NB4 (cell line): ENCODE data around the gene KSR2.

Experiments
- DNase-seq: peaks from one replicate; pipeline ENCODE4 v3.0.0; 2010; ENCODE audit warnings: low read depth
- H3K4me3 ChIP-seq: one replicate; pipeline ENCODE4 v1.5.1; 2011; ENCODE audit warnings: mild to moderate bottlenecking, low read depth, low read length, moderate library complexity
- CTCF ChIP-seq: IDR thresholded peaks from one replicate; pipeline ENCODE4 v1.5.1; 2012; ENCODE audit warnings: low read depth, low read length
- MAX ChIP-seq: IDR thresholded peaks from 2 replicates; pipeline ENCODE4 v1.6.1; 2011; ENCODE audit warnings: low read depth, low read length
- MYC ChIP-seq: IDR thresholded peaks from 2 replicates; pipeline ENCODE4 v1.6.1; 2011; ENCODE audit warnings: low read depth, low read length
- POLR2A ChIP-seq: IDR thresholded peaks from 2 replicates; pipeline ENCODE4 v1.6.1; 2011; ENCODE audit warnings: mild to moderate bottlenecking; ENCODE audit not compliant: insufficient read length; ENCODE audit errors: extremely low read depth

The KSR2 gene

GRCh38 chr12:117409286-117409685, 559.5 kb downstream of the KSR2 start:
- TF ChIP-seq MYC (no peak), MAX (no peak), CTCF (no peak), POLR2A (no peak)
- no peak for DNase-seq
- no peak overlapping the region for H3K4me3 ChIP-seq

DNA sequence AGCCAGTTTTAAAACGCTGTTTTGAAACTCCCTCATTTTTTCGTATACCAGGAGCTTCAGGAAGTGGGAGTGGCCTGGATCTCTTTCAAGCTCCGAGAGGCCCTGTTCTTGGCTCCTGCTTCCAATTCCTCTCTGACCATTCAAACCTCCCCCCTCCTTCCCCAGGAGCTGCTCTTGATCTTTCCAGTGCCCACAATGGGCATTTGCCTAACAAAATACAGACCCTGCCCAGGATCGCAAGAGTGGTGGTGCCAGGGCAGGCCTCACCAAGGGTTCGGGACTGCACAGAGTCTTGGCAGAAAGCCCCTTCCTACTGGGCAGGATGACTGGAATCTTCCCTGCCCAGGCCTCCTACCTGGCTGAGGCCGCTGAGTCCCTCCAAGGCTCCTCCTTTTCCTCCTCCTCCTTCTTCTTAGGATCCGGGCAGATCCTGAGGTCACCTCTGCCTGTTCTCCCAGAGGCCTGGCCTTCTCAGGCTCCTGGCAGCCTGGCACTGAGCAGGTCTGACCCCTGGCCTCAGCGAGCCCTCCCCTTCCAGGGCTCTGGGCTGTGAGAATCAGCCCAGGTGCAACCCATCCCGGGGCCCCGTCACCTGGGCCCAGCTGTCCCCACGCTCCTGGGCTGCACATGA, 560.5 kb downstream of the KSR2 start:
- no peak for DNase-seq
- no peak for TF ChIP-seq POLR2A
- no peak for TF ChIP-seq MAX
- no peak for TF ChIP-seq MYC
- no peak for TF ChIP-seq CTCF
- H3K4me3 ChIP-seq: no peak overlapping the region

- DNase-seq: peak; percentile 20
- H3K4me3 ChIP-seq: no peak overlapping the region
- TF ChIP-seq MYC (no peak), POLR2A (no peak), MAX (no peak), CTCF (no peak)
These were observed 563.9 kb downstream of the KSR2 start for GRCh38 chr12:117404940-117405339.

DNA sequence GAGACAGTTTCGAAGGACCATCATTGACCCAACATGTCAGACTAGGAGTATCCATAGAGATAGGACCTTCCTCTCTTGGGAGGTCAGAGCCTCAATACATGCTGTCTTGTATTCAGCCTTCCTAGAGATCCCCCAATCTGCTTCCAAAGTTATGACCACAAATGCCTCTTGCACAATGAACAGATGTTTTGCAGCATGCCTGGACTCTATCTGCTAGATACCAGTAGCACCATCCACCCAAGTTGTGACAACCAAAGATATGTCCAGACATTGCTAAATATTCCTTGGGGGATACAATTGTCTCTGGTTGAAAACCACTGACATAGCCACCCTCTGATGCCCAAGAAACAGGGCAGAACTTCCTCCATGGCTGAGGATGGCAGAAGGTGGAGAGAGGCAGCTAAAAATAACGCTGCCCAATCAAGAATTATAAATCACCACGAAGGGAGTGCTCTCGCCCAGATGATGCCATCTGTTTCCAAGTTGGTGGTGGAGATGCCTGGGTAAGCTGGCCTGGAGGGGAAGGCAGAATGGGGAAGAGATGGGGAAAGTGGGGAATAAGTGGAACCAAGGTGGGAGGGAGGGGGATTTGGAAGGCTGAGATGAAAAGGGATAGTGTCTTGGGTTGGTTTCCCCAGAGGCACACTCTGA, 564.5 kb downstream of the KSR2 start:
- TF ChIP-seq MAX: no peak
- no peak for TF ChIP-seq POLR2A
- TF ChIP-seq MYC: no peak
- TF ChIP-seq CTCF: no peak
- no peak overlapping the region for H3K4me3 ChIP-seq
- peak; percentile 40 for DNase-seq

DNA sequence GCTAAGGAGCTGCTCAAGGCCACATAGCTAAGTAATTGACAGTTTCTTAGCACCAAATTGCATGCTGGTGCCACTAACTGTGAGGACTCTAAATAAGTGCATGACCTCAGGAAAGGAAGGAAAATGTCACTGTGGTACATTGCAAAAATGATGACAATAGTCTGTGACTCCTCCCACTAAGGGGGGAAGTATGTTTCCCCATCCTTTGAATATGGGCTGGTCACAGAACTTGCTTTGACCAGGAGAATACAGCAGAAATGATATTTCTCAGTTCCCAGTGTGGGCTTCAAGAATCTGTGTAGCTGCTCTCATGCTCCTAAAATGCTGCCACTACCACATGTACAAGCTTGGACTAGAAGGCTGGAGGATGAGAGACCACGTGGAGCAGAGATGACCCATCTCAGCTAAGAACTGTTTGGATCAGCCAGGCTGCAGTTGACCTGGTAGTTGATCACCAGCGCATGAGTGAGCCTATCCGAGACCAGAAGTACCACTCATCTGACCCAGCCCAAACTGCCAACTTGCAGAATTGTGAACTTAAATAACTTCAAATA, 565.1 kb downstream of the KSR2 start:
- no peak for DNase-seq
- no peak for TF ChIP-seq POLR2A
- no peak for TF ChIP-seq MYC
- no peak for TF ChIP-seq MAX
- TF ChIP-seq CTCF: no peak
- no peak overlapping the region for H3K4me3 ChIP-seq
